ENCODE data around the gene DPEP2NB. TPM values are rescaled to one million over a fixed set of nuclear protein-coding genes. Genes with fewer than 3 reads are reported as not detected.

Gene DPEP2NB
- total RNA-seq, 1 donor from 2014 or later: not detected

- H3K36me3 Mint-ChIP-seq: no peaks in the 10 kb centered on the region
- peaks cover 4% of the 10 kb centered on the region for H3K4me1 Mint-ChIP-seq (ENCODE audit: unreplicated experiment)
- H3K9me3 Mint-ChIP-seq: no peaks in the 10 kb centered on the region
- H3K27ac Mint-ChIP-seq: no peak overlapping the region
- H3K4me3 Mint-ChIP-seq: no peak overlapping the region
- no peak for DNase-seq (ENCODE audit: extremely low spot score, unreplicated experiment)
- H3K27me3 Mint-ChIP-seq: no peaks in the 10 kb centered on the region
- TF ChIP-seq CTCF (conservative IDR thresholded peaks at IDR 0.05): no peak
These were observed 28.1 kb downstream of the DPEP2NB start for GRCh38 chr16:67987460-67988160.

- no peak for DNase-seq (ENCODE audit: extremely low spot score, unreplicated experiment)
- Mint-ChIP-seq H3K9me3 (no peaks in the 10 kb centered on the region), H3K27ac (no peak overlapping the region), H3K36me3 (no peaks in the 10 kb centered on the region), H3K4me1 (ENCODE audit: unreplicated experiment) (peaks cover 4% of the 10 kb centered on the region), H3K27me3 (no peaks in the 10 kb centered on the region), H3K4me3 (no peak overlapping the region)
- TF ChIP-seq CTCF (conservative IDR thresholded peaks at IDR 0.05): no peak
These were observed 28.8 kb downstream of the DPEP2NB start for GRCh38 chr16:67986949-67987348.

- Mint-ChIP-seq H3K9me3 (no peaks in the 10 kb centered on the region), H3K27ac (no peak overlapping the region), H3K27me3 (peaks cover 4% of the 10 kb centered on the region), H3K4me3 (no peak overlapping the region), H3K4me1 (ENCODE audit: unreplicated experiment) (peaks cover 4% of the 10 kb centered on the region), H3K36me3 (no peaks in the 10 kb centered on the region)
- TF ChIP-seq CTCF (conservative IDR thresholded peaks at IDR 0.05): no peak
- no peak for DNase-seq (ENCODE audit: extremely low spot score, unreplicated experiment)
These were observed 33.6 kb downstream of the DPEP2NB start for GRCh38 chr16:67982011-67982696.

GRCh38 chr16:67979955-67980678 lies 35.6 kb downstream of the DPEP2NB start, which contains the start of gene DPEP3:
TSS of gene DPEP3 (minus strand) at chr16:67980499. CDS start at chr16:67980380, 119 bp downstream.
- H3K9me3 Mint-ChIP-seq: no peaks in the 10 kb centered on the region
- H3K27ac Mint-ChIP-seq: no peak within 1 kb of the TSS
- DNase-seq (ENCODE audit: extremely low spot score, unreplicated experiment): no peak
- H3K36me3 Mint-ChIP-seq: no peaks in the 10 kb centered on the region
- peaks cover 10% of the 10 kb centered on the region for H3K27me3 Mint-ChIP-seq
- peaks cover 4% of the 10 kb centered on the region for H3K4me1 Mint-ChIP-seq (ENCODE audit: unreplicated experiment)
- H3K4me3 Mint-ChIP-seq: no peak within 1 kb of the TSS
- TF ChIP-seq CTCF (conservative IDR thresholded peaks at IDR 0.05): no peak

GRCh38 chr16:67977469-67978227 lies 38.1 kb downstream of the DPEP2NB start:
- DNase-seq (ENCODE audit: extremely low spot score, unreplicated experiment): no peak
- H3K27ac Mint-ChIP-seq: no peak overlapping the region

More at GRCh38 chr16:67977469-67978227, 38.1 kb downstream of the DPEP2NB start:
- peaks cover 10% of the 10 kb centered on the region for H3K27me3 Mint-ChIP-seq
- H3K4me1 Mint-ChIP-seq (ENCODE audit: unreplicated experiment): no peaks in the 10 kb centered on the region
- H3K36me3 Mint-ChIP-seq: no peaks in the 10 kb centered on the region
- no peak overlapping the region for H3K4me3 Mint-ChIP-seq
- H3K9me3 Mint-ChIP-seq: no peaks in the 10 kb centered on the region
- no peak for TF ChIP-seq CTCF (conservative IDR thresholded peaks at IDR 0.05)
